HepG2 (cell line): ENCODE results near the gene MYO1E. TPM values are rescaled to one million over a fixed set of nuclear protein-coding genes. Genes with fewer than 3 reads are reported as not detected.

Experiments used
- ATAC-seq: fragments of 200-7000 bp; cut with Tn5 transposase; 3 replicates; pipeline ENCODE4 v1.9.1; 2020; ENCODE audit warnings: mild to moderate bottlenecking, moderate library complexity
- BruUV-seq: library from RNA; stranded (reverse); fragments of 400-500 nt; replicated peaks from 2 replicates; lab custom pipeline; 2021; lab: Mats Ljungman, UMichigan
- CTCF ChIA-PET: fragments of 300-600 bp; formaldehyde crosslinking; extraction: SDS; loops from one replicate; lab custom pipeline; 2021; ENCODE audit warnings: low total read pairs, inconsistent platforms, low intra/inter-chr PET ratio; lab: Yijun Ruan, JAX
- POLR2A ChIA-PET: fragments of 350-600 bp; sonication (Branson Sonifier 250); formaldehyde crosslinking; loops from one replicate; lab custom pipeline; 2020; ENCODE audit warnings: antibody characterized with exemption, inconsistent platforms; lab: Yijun Ruan, JAX
- DNase-seq: peaks from one replicate; pipeline ENCODE4 v3.0.0-alpha.2; 2015; ENCODE audit warnings: low spot score
- FAIRE-seq: peaks from 3 replicates; lab custom pipeline; 2011; peaks lifted over from hg19 to GRCh38; lab: Jason Lieb, UNC
- H2AFZ ChIP-seq: one replicate; pipeline ENCODE4 v1.6.1; 2011; ENCODE audit warnings: low read length, inconsistent platforms
- H3K27ac ChIP-seq: fragments of 300-600 bp; 3 replicates; pipeline ENCODE4 v1.8.0; 2011; ENCODE audit warnings: mixed run types, mild to moderate bottlenecking, mixed read lengths, low read length, inconsistent platforms; ENCODE audit not compliant: insufficient read depth; ENCODE audit errors: extremely low read length
- H3K27me3 ChIP-seq, 2 experiments: fragments of 200-600 bp in 1 of 2; 2 replicates in 1 of 2; 3 replicates in 1 of 2; pipeline versions ENCODE4 v1.6.0 to v1.8.0; 2011; ENCODE audit warnings: low read length in 2 of 2, mild to moderate bottlenecking in 2 of 2, moderate library complexity in 2 of 2, inconsistent platforms in 1 of 2; ENCODE audit not compliant: insufficient read depth in 2 of 2, control insufficient read depth in 1 of 2
- H3K36me3 ChIP-seq, 2 experiments: fragments of 200-600 bp in 1 of 2; replicated peaks in 1 of 2; 2 replicates in 1 of 2; 3 replicates in 1 of 2; pipeline versions ENCODE4 v1.5.1 to v1.8.0; 2011; ENCODE audit warnings: low read length in 2 of 2, inconsistent platforms in 1 of 2; ENCODE audit not compliant: insufficient read depth in 2 of 2, control insufficient read depth in 1 of 2
- H3K4me1 ChIP-seq: 2 replicates; pipeline ENCODE4 v1.5.1; 2012; ENCODE audit warnings: low read length, inconsistent platforms; ENCODE audit not compliant: insufficient read depth
- H3K4me2 ChIP-seq: 2 replicates; pipeline ENCODE4 v1.6.0; 2011; ENCODE audit warnings: low read depth, low read length, inconsistent platforms
- H3K4me3 ChIP-seq, 3 experiments: fragments of 200-600 bp in 1 of 3; sonication (generic), shearing (Covaris generic) in 1 of 3; replicated peaks in 1 of 3; 2 replicates each; pipeline ENCODE4 v1.5.1; 2011 to 2016; ENCODE audit warnings: low read length in 3 of 3, inconsistent platforms in 2 of 3, low read depth in 2 of 3, mild to moderate bottlenecking in 2 of 3, control low read depth in 1 of 3, mixed read lengths in 1 of 3; ENCODE audit not compliant: insufficient read depth in 1 of 3
- H3K79me2 ChIP-seq: one replicate; pipeline ENCODE4 v1.6.1; 2011; ENCODE audit warnings: low read length, inconsistent platforms; ENCODE audit not compliant: insufficient read depth
- H3K9ac ChIP-seq: 2 replicates; pipeline ENCODE4 v1.6.0; 2011; ENCODE audit warnings: mild to moderate bottlenecking, low read depth, low read length, inconsistent platforms; ENCODE audit not compliant: insufficient read depth
- H3K9me3 ChIP-seq: 2 replicates; pipeline ENCODE4 v1.5.1; 2012; ENCODE audit warnings: mild to moderate bottlenecking, low read length
- H4K20me1 ChIP-seq: 2 replicates; pipeline ENCODE4 v1.6.0; 2011; ENCODE audit warnings: inconsistent platforms, mild to moderate bottlenecking, low read length, moderate library complexity; ENCODE audit not compliant: insufficient read depth
- ATF7 ChIP-seq, 2 experiments: fragments of 450-650 bp in 1 of 2; sonication (generic) in 1 of 2; formaldehyde crosslinking in 1 of 2; IDR thresholded peaks; 2 replicates each; pipeline versions ENCODE4 v1.4.0 to v1.6.1; 2016 to 2020; ENCODE audit warnings: antibody characterized with exemption in 1 of 2, mild to moderate bottlenecking in 1 of 2, missing genetic modification reagents in 1 of 2
- CEBPG ChIP-seq: IDR thresholded peaks from 2 replicates; pipeline ENCODE4 v1.6.1; 2016
- CREB1 ChIP-seq, 2 experiments: fragments of 450-650 bp in 1 of 2; IDR thresholded peaks; 2 replicates each; pipeline ENCODE4 v1.6.1; 2016 to 2017; ENCODE audit warnings: control low read depth in 1 of 2, mild to moderate bottlenecking in 1 of 2, missing compliant biosample characterization in 1 of 2, missing genetic modification characterization in 1 of 2
- ELK4 ChIP-seq: sonication (generic); formaldehyde crosslinking; IDR thresholded peaks from 2 replicates; pipeline ENCODE4 v1.9.0; 2021; ENCODE audit warnings: missing genetic modification reagents, borderline replicate concordance
- FOXA3 ChIP-seq: IDR thresholded peaks from 2 replicates; pipeline ENCODE4 v1.6.1; 2016; ENCODE audit warnings: missing genetic modification reagents, missing compliant biosample characterization
- FOXP1 ChIP-seq, 2 experiments: fragments of 450-650 bp in 1 of 2; IDR thresholded peaks; 2 replicates each; pipeline ENCODE4 v1.6.1; 2017 to 2018; ENCODE audit warnings: antibody characterized with exemption in 1 of 2
- GATAD2A ChIP-seq: IDR thresholded peaks from 2 replicates; pipeline ENCODE4 v1.6.1; 2016
- KDM3A ChIP-seq: IDR thresholded peaks from 2 replicates; pipeline ENCODE4 v1.6.1; 2018; ENCODE audit warnings: low read depth, missing compliant biosample characterization
- MAF1 ChIP-seq: sonication (generic); formaldehyde crosslinking; IDR thresholded peaks from 2 replicates; pipeline ENCODE4 v1.5.0; 2020; ENCODE audit warnings: missing genetic modification reagents, borderline replicate concordance
- MIXL1 ChIP-seq: IDR thresholded peaks from 2 replicates; pipeline ENCODE4 v1.6.1; 2016
- NR2F1 ChIP-seq, 2 experiments: fragments of 450-650 bp in 1 of 2; formaldehyde crosslinking in 1 of 2; IDR thresholded peaks; 2 replicates each; pipeline versions ENCODE4 v1.5.0 to v1.6.1; 2016 to 2020; ENCODE audit warnings: mild to moderate bottlenecking in 1 of 2, missing compliant biosample characterization in 1 of 2, missing genetic modification reagents in 1 of 2, moderate library complexity in 1 of 2
- NR2F6 ChIP-seq, 2 experiments: IDR thresholded peaks; 2 replicates each; pipeline ENCODE4 v1.6.1; 2016; ENCODE audit warnings: antibody characterized with exemption in 1 of 2, mild to moderate bottlenecking in 1 of 2
- SAP130 ChIP-seq: IDR thresholded peaks from 2 replicates; pipeline ENCODE4 v1.6.1; 2016; ENCODE audit warnings: low read depth
- U2AF2 ChIP-seq: fragments of 200-400 bp; formaldehyde crosslinking; IDR thresholded peaks from 2 replicates; pipeline ENCODE4 v1.6.1; 2017; ENCODE audit warnings: low read depth, mild to moderate bottlenecking, low read length
- ZBTB2 ChIP-seq: sonication (generic); formaldehyde crosslinking; IDR thresholded peaks from 2 replicates; pipeline ENCODE4 v1.8.0; 2022; ENCODE audit warnings: low read depth, missing genetic modification reagents
- ZFP41 ChIP-seq: sonication (generic); formaldehyde crosslinking; IDR thresholded peaks from 2 replicates; pipeline ENCODE4 v1.4.0; 2020; ENCODE audit warnings: mild to moderate bottlenecking, missing genetic modification reagents, borderline replicate concordance
- ZNF441 ChIP-seq: sonication (generic); formaldehyde crosslinking; IDR thresholded peaks from 2 replicates; pipeline ENCODE4 v1.7.0; 2021; ENCODE audit warnings: missing genetic modification reagents, borderline replicate concordance
- ZNF724P ChIP-seq: sonication (generic); formaldehyde crosslinking; IDR thresholded peaks from 2 replicates; pipeline ENCODE4 v1.8.0; 2022; ENCODE audit warnings: missing genetic modification reagents, borderline replicate concordance
- WGBS: methylation state at CpG from one replicate; pipeline ENCODE4 v1.1.6; 2017; ENCODE audit warnings: low lambda C conversion rate; 5-methylcytosine and 5-hydroxymethylcytosine counted together
- in situ Hi-C: cut with HindIII; loops from 2 replicates; pipeline ENCODE4 v1.10.0; 2017; ENCODE audit warnings: low pct_unique_long_range_greater_than_20kb; ENCODE audit not compliant: extremely low pct_ligation_motif_present
- intact Hi-C: fragments of 100-400 bp; cut with micrococcal nuclease; formaldehyde crosslinking; loops from one replicate; pipeline ENCODE4 v1.10.0; 2022; ENCODE audit not compliant: unreplicated experiment
- polyA plus RNA-seq, 8 experiments: library from polyadenylated mRNA; depleted of rRNA in 3 of 8; stranded (reverse) in 7 of 8; unstranded in 1 of 8; fragments of >200 nt; fragmentation: Illumina TruSeq in 4 of 8; extraction: Trizol in 4 of 8; gene quantifications; 2 replicates each; pipeline versions ENCODE4 v1.2.1 to v1.2.3, GENCODE V29; 2011 to 2016; ENCODE audit warnings: low read depth in 4 of 8, missing spikeins in 1 of 8, mixed read lengths in 1 of 8; ENCODE audit not compliant: insufficient read depth in 1 of 8
- total RNA-seq, 5 experiments: library from RNA; depleted of rRNA; stranded (reverse); fragments of >200 nt; fragmentation: Illumina TruSeq; extraction: Trizol; gene quantifications; 2 replicates each; pipeline ENCODE4 v1.2.3, GENCODE V29; 2016; ENCODE audit warnings: low read depth in 1 of 5

MYO1E gene
- total and polyA plus RNA-seq, 2 of the 13 experiments (the other 11 are each of a cell fraction or from before 2014, with no cell fraction given) = 15.7 to 25.1 TPM

GRCh38 chr15:59366333-59367021, 6.2 kb downstream of the MYO1E start:
- intact Hi-C loops = no loop called here
- 56% methylated on average over 7 of the region's 7 CpGs for WGBS
- Histone ChIP-seq H3K4me2 (no peak overlapping the region), H3K79me2 (peaks cover 44% of the 10 kb centered on the region), H3K27me3 (no peaks in the 10 kb centered on the region), H3K9ac (no peak overlapping the region), H3K9me3 (no peaks in the 10 kb centered on the region), H3K4me1 (peaks cover 44% of the 10 kb centered on the region), H3K4me3 (no peak overlapping the region), H3K27ac (no peak overlapping the region), H2AFZ (no peak overlapping the region), H4K20me1 (0 out of 2 replicates have a peak, but pooled peaks cover 2% of the 10 kb centered on the region), H3K36me3 (0 out of 5 replicates have a peak, but pooled peaks cover 0 to 1% of the 10 kb centered on the region in 2 experiments)
- DNase-seq (no peak), FAIRE-seq (no peak), ATAC-seq (peak; percentile 31; the same call in 1 of the 3 replicates)
- TF ChIP-seq ZNF724P (CRISPR knock-in tag) (no peak), ZBTB2 (CRISPR knock-in tag) (no peak), ZNF441 (CRISPR knock-in tag) (no peak), U2AF2 (no peak), NR2F6 (IDR thresholded peaks at IDR 0.05) (peak; percentile 75), NR2F6 (CRISPR knock-in tag; IDR thresholded peaks at IDR 0.05) (peak; percentile 41; the same call in 1 of the 2 replicates), GATAD2A (CRISPR knock-in tag) (0 out of 2 replicates have a peak, but pooled peaks have one; percentile 13), NR2F1 (CRISPR knock-in tag; IDR thresholded peaks at IDR 0.05) (peak in 1 of 2 experiments; percentile 72; a peak in 2 of 4 replicates), MIXL1 (CRISPR knock-in tag) (no peak), SAP130 (CRISPR knock-in tag) (0 out of 2 replicates have a peak, but pooled peaks have one; percentile 14), ELK4 (no peak), MAF1 (CRISPR knock-in tag) (no peak), ATF7 (IDR thresholded peaks at IDR 0.05) (peak; percentile 99), ATF7 (CRISPR knock-in tag; IDR thresholded peaks at IDR 0.05) (no peak), FOXP1 (IDR thresholded peaks at IDR 0.05) (no peak), FOXP1 (CRISPR knock-in tag; IDR thresholded peaks at IDR 0.05) (0 out of 2 replicates have a peak, but pooled peaks have one; percentile 32), ZFP41 (CRISPR knock-in tag) (no peak), KDM3A (CRISPR knock-in tag) (no peak), CEBPG (CRISPR knock-in tag) (no peak), CREB1 (IDR thresholded peaks at IDR 0.05) (peak; percentile 93), CREB1 (CRISPR knock-in tag; IDR thresholded peaks at IDR 0.05) (no peak), FOXA3 (0 out of 2 replicates have a peak, but pooled peaks have one; percentile 17)
- in situ Hi-C loops = no loop called here
- no TSS peak for BruUV-seq
- ChIA-PET CTCF (no interaction called here), POLR2A (no interaction called here)
